Mesothelial cell of epicardium (in vitro differentiated cells): Measurements from ENCODE around the gene JAKMIP2. TPM values are rescaled to one million over a fixed set of nuclear protein-coding genes. Genes with fewer than 3 reads are reported as not detected.

ENCODE experiments used
- DNase-seq, 2 experiments: peaks; one replicate each; pipeline ENCODE4 v3.0.0; 2021; ENCODE audit warnings: low spot score in 2 of 2; ENCODE audit not compliant: unreplicated experiment in 2 of 2
- H3K27ac Mint-ChIP-seq: 2 replicates; pipeline ENCODE4 v1.8.0; 2021; ENCODE audit warnings: mixed read lengths
- H3K27me3 Mint-ChIP-seq: 2 replicates; pipeline ENCODE4 v1.8.0; 2021; ENCODE audit warnings: low read depth, mixed read lengths
- H3K36me3 Mint-ChIP-seq: 2 replicates; pipeline ENCODE4 v1.8.0; 2021; ENCODE audit warnings: mixed read lengths
- H3K4me1 Mint-ChIP-seq: 2 replicates; pipeline ENCODE4 v1.8.0; 2021; ENCODE audit warnings: mixed read lengths
- H3K4me3 Mint-ChIP-seq: 2 replicates; pipeline ENCODE4 v1.8.0; 2021; ENCODE audit warnings: mild to moderate bottlenecking, moderate library complexity, mixed read lengths
- H3K9me3 Mint-ChIP-seq: 2 replicates; pipeline ENCODE4 v1.8.0; 2021; ENCODE audit warnings: mixed read lengths
- CTCF ChIP-seq: fragments of 200-600 bp; sonication (generic); IDR thresholded peaks from one replicate; pipeline ENCODE4 v1.5.0; 2021; ENCODE audit warnings: antibody characterized with exemption; ENCODE audit not compliant: unreplicated experiment
- total RNA-seq: library from RNA; stranded (reverse); gene quantifications from 3 replicates; pipeline ENCODE4 v1.2.1, GENCODE V29; 2021

Gene JAKMIP2
- total RNA-seq, 1 donor from 2014 or later = 5.1 TPM

GRCh38 chr5:147547730-147548129 is 234.8 kb downstream of the JAKMIP2 start:
- Mint-ChIP-seq H3K4me3 (no peak overlapping the region), H3K4me1 (peaks cover 4% of the 10 kb centered on the region), H3K36me3 (peaks cover 3% of the 10 kb centered on the region), H3K9me3 (peaks cover 8% of the 10 kb centered on the region), H3K27ac (no peak overlapping the region), H3K27me3 (no peaks in the 10 kb centered on the region)
- no peak for TF ChIP-seq CTCF
- DNase-seq = no peak

- no peak for DNase-seq
Measured at GRCh38 chr5:147544556-147544955, 238.0 kb downstream of the JAKMIP2 start.

GRCh38 chr5:147539053-147539452 is 243.5 kb downstream of the JAKMIP2 start:
- H3K4me3 Mint-ChIP-seq = no peak overlapping the region
- no peaks in the 10 kb centered on the region for H3K9me3 Mint-ChIP-seq
- no peaks in the 10 kb centered on the region for H3K36me3 Mint-ChIP-seq
- peaks cover 29% of the 10 kb centered on the region for H3K4me1 Mint-ChIP-seq
- no peaks in the 10 kb centered on the region for H3K27me3 Mint-ChIP-seq
- no peak overlapping the region for H3K27ac Mint-ChIP-seq
- no peak for TF ChIP-seq CTCF
- no peak for DNase-seq

More at GRCh38 chr5:147544556-147544955, 238.0 kb downstream of the JAKMIP2 start:
- H3K36me3 Mint-ChIP-seq = peaks cover 1% of the 10 kb centered on the region
- no peaks in the 10 kb centered on the region for H3K27me3 Mint-ChIP-seq
- no peaks in the 10 kb centered on the region for H3K4me1 Mint-ChIP-seq
- no peak for TF ChIP-seq CTCF
- H3K27ac Mint-ChIP-seq = no peak overlapping the region
- H3K9me3 Mint-ChIP-seq = peaks cover 4% of the 10 kb centered on the region
- H3K4me3 Mint-ChIP-seq = no peak overlapping the region

GRCh38 chr5:147538236-147538635 is 244.3 kb downstream of the JAKMIP2 start:
- TF ChIP-seq CTCF = no peak
- Mint-ChIP-seq H3K9me3 (no peaks in the 10 kb centered on the region), H3K4me3 (no peak overlapping the region), H3K27me3 (no peaks in the 10 kb centered on the region), H3K36me3 (no peaks in the 10 kb centered on the region), H3K27ac (peak overlapping the region; percentile 32), H3K4me1 (peaks cover 29% of the 10 kb centered on the region)
- DNase-seq = no peak

Other genes with a start within 250 kb of the JAKMIP2 start
- gene SPINK1, start 48.9 kb upstream of the JAKMIP2 start, total RNA-seq = 1.0 to 3.3 TPM (median 1.4 TPM) in 3 replicates
- gene SCGB3A2, start 96.0 kb upstream of the JAKMIP2 start, total RNA-seq = 0.49 TPM in 1 of 3 replicates, not detected in the others
- 0.42 to 0.59 TPM in 2 of 3 replicates, not detected in the other for gene C5orf46, start 123.8 kb upstream of the JAKMIP2 start, total RNA-seq